ENCODE results near the gene SCCPDH. TPM values are rescaled to one million over a fixed set of nuclear protein-coding genes. Genes with fewer than 3 reads are reported as not detected.
A peak's percentile ranks its signal among the peaks of the same experiment; 100 is the strongest.

The SCCPDH gene
- total and polyA plus RNA-seq, 2 donors (not counting 1 experiment from before 2014, with no cell fraction given), result 1.7 to 6.6 TPM

GRCh38 chr1:246680696-246681130, 43.5 kb upstream of the SCCPDH start:
- Mint-ChIP-seq H3K9me3 (ENCODE audit: insufficient read depth) (no peaks in the 10 kb centered on the region), H3K27ac (no peak overlapping the region), H3K4me3 (no peak overlapping the region), H3K27me3 (no peaks in the 10 kb centered on the region), H3K4me1 (peaks cover 12% of the 10 kb centered on the region)
- H3K36me3 ChIP-seq (replicated peaks in 1 of 2; ENCODE audit: control extremely low read depth in 1 of 2, control insufficient read depth in 1 of 2, extremely low read depth in 1 of 2, insufficient read depth in 2 of 2, low read length in 1 of 2), result no peaks in the 10 kb centered on the region
- TF ChIP-seq EZH2 (IDR thresholded peaks at IDR 0.05; ENCODE audit: borderline replicate concordance, insufficient read depth, low read depth, low read length, poor library complexity, severe bottlenecking) (no peak), CTCF (IDR thresholded peaks at IDR 0.05) (no peak)
- peaks cover 0 to 3% (median 0%) of the 10 kb centered on the region in 3 donors for H3K9me3 ChIP-seq (ENCODE audit: control extremely low read depth in 1 of 3, control insufficient read depth in 2 of 3, insufficient read depth in 1 of 3, low read length in 2 of 3)
- H2AFZ ChIP-seq (ENCODE audit: insufficient read depth, low read depth, low read length, poor library complexity, severe bottlenecking), result no peak overlapping the region
- WGBS (ENCODE audit: insufficient coverage), result 99% methylated on average over 5 of the region's 10 CpGs
- intact Hi-C loops (cut with micrococcal nuclease), result no loop called here
- no peaks in the 10 kb centered on the region for H4K20me1 ChIP-seq (ENCODE audit: control insufficient read depth, insufficient read depth, low read length, poor library complexity, severe bottlenecking)
- H3K4me3 ChIP-seq (ENCODE audit: control extremely low read depth in 1 of 5, extremely low read depth in 1 of 5, insufficient read depth in 1 of 5, low read depth in 2 of 5, low read length in 4 of 5), result no peak overlapping the region
- H3K4me1 ChIP-seq (ENCODE audit: control insufficient read depth in 2 of 2, insufficient read depth in 2 of 2, low read length in 2 of 2), result peaks cover 0 to 8% of the 10 kb centered on the region in 2 donors
- no peak for DNase-seq
- no peak overlapping the region for H3K4me2 ChIP-seq (replicated peaks; ENCODE audit: low read depth, low read length, poor library complexity, severe bottlenecking)
- no peaks in the 10 kb centered on the region for H3K27me3 ChIP-seq (replicated peaks in 1 of 4; ENCODE audit: control extremely low read depth in 1 of 4, control insufficient read depth in 3 of 4, insufficient read depth in 4 of 4, low read length in 3 of 4)
- no peak for ATAC-seq (ENCODE audit: low read depth)
- no peak overlapping the region for H3K27ac ChIP-seq (ENCODE audit: low read length in 2 of 2)
- POLR2A ChIA-PET, result no interaction called here
- CTCF ChIA-PET, result interaction anchor here (1.0 kb wide), 1 partner anchor 24 kb away, joined by 3 read pairs; no protein-coding TSS in a partner anchor
- H3K9ac ChIP-seq (ENCODE audit: low read length), result no peak overlapping the region
- H3K79me2 ChIP-seq (ENCODE audit: control insufficient read depth, insufficient read depth, low read length), result no peaks in the 10 kb centered on the region

- Histone ChIP-seq H3K27me3 (replicated peaks in 1 of 4; ENCODE audit: control extremely low read depth in 1 of 4, control insufficient read depth in 3 of 4, insufficient read depth in 4 of 4, low read length in 3 of 4) (no peaks in the 10 kb centered on the region), H3K4me2 (replicated peaks; ENCODE audit: low read depth, low read length, poor library complexity, severe bottlenecking) (no peak overlapping the region), H3K79me2 (ENCODE audit: control insufficient read depth, insufficient read depth, low read length) (no peaks in the 10 kb centered on the region), H3K9me3 (ENCODE audit: control extremely low read depth in 1 of 3, control insufficient read depth in 2 of 3, insufficient read depth in 1 of 3, low read length in 2 of 3) (peaks cover 0 to 3% (median 0%) of the 10 kb centered on the region in 3 donors), H3K4me1 (ENCODE audit: control insufficient read depth in 2 of 2, insufficient read depth in 2 of 2, low read length in 2 of 2) (peaks cover 0 to 8% of the 10 kb centered on the region in 2 donors), H3K27ac (ENCODE audit: low read length in 2 of 2) (no peak overlapping the region), H2AFZ (ENCODE audit: insufficient read depth, low read depth, low read length, poor library complexity, severe bottlenecking) (no peak overlapping the region), H3K4me3 (ENCODE audit: control extremely low read depth in 1 of 5, extremely low read depth in 1 of 5, insufficient read depth in 1 of 5, low read depth in 2 of 5, low read length in 4 of 5) (no peak overlapping the region), H3K36me3 (replicated peaks in 1 of 2; ENCODE audit: control extremely low read depth in 1 of 2, control insufficient read depth in 1 of 2, extremely low read depth in 1 of 2, insufficient read depth in 2 of 2, low read length in 1 of 2) (no peaks in the 10 kb centered on the region), H4K20me1 (ENCODE audit: control insufficient read depth, insufficient read depth, low read length, poor library complexity, severe bottlenecking) (no peaks in the 10 kb centered on the region), H3K9ac (ENCODE audit: low read length) (no peak overlapping the region)
- ChIA-PET POLR2A (interaction anchor here (0.6 kb wide), 1 partner anchor 183 kb away, joined by 5 read pairs; no protein-coding TSS in a partner anchor), CTCF (interaction anchor here (0.5 kb wide), 1 partner anchor 15 kb away, joined by 4 read pairs; no protein-coding TSS in a partner anchor)
- peaks cover 12% of the 10 kb centered on the region for H3K4me1 Mint-ChIP-seq
- intact Hi-C loops (cut with micrococcal nuclease), result no loop called here
- 82% methylated on average over 11 of the region's 15 CpGs for WGBS (ENCODE audit: insufficient coverage)
- ATAC-seq (ENCODE audit: low read depth) (peak; percentile 74), DNase-seq (no peak)
- no peak for TF ChIP-seq EZH2 (IDR thresholded peaks at IDR 0.05; ENCODE audit: borderline replicate concordance, insufficient read depth, low read depth, low read length, poor library complexity, severe bottlenecking)
- no peak for TF ChIP-seq CTCF (IDR thresholded peaks at IDR 0.05)
- H3K27ac Mint-ChIP-seq, result no peak overlapping the region
- no peak overlapping the region for H3K4me3 Mint-ChIP-seq
- no peaks in the 10 kb centered on the region for H3K27me3 Mint-ChIP-seq
- H3K9me3 Mint-ChIP-seq (ENCODE audit: insufficient read depth), result no peaks in the 10 kb centered on the region
Measured at GRCh38 chr1:246681900-246682895, 42.0 kb upstream of the SCCPDH start.
